ENCODE measurements around the gene EBI3. TPM values are rescaled to one million over a fixed set of nuclear protein-coding genes. Genes with fewer than 3 reads are reported as not detected.

EBI3 gene
- total and polyA plus RNA-seq, 2 donors (not counting 1 experiment from before 2014, with no cell fraction given): 11.9 to 15.6 TPM

DNA sequence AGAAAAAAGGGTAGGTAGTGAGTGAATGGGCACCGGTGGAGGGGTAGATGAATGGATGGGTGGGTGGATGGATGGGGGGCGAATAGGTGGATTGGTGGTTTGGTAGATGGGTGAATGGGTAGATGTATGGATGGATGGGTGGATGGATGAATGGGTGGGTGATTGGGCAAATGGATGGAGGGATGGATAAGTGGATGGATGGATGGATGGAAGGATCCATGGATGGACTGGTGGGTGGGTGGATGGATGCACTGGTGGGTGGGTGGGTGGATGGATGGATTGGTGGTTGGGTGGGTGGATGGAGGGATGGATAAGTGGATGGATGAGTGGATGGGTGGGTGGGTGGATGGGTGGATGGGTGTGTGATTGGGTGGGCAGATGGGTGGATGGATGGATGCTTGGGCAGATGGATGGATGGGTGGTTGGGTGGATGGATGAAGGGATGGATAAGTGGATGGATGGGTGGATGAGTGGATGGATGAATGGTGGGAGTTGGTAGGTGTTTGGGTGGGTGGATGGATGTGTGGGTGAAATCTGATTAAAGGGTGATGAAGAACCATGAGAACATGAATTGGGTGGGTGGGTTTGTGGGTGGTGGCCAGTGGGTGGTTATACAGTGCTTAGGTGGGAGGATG lies 44.5 kb upstream of the EBI3 start:
- Histone ChIP-seq H3K4me1 (ENCODE audit: control insufficient read depth in 2 of 2, insufficient read depth in 2 of 2, low read length in 2 of 2) (peaks cover 20 to 32% of the 10 kb centered on the region in 2 donors), H3K4me3 (ENCODE audit: control extremely low read depth in 1 of 5, extremely low read depth in 1 of 5, insufficient read depth in 1 of 5, low read depth in 2 of 5, low read length in 4 of 5) (no peak overlapping the region), H3K4me2 (replicated peaks; ENCODE audit: low read depth, low read length, poor library complexity, severe bottlenecking) (no peak overlapping the region), H3K9me3 (ENCODE audit: control extremely low read depth in 1 of 3, control insufficient read depth in 2 of 3, insufficient read depth in 1 of 3, low read length in 2 of 3) (peaks cover 0 to 4% (median 0%) of the 10 kb centered on the region in 3 donors), H3K79me2 (ENCODE audit: control insufficient read depth, insufficient read depth, low read length) (peaks cover 10% of the 10 kb centered on the region), H4K20me1 (ENCODE audit: control insufficient read depth, insufficient read depth, low read length, poor library complexity, severe bottlenecking) (peaks cover under 1% of the 10 kb centered on the region), H3K27me3 (replicated peaks in 1 of 4; ENCODE audit: control extremely low read depth in 1 of 4, control insufficient read depth in 3 of 4, insufficient read depth in 4 of 4, low read length in 3 of 4) (peaks cover 0 to 3% (median 0%) of the 10 kb centered on the region in 4 experiments), H3K9ac (ENCODE audit: low read length) (no peak overlapping the region), H2AFZ (ENCODE audit: insufficient read depth, low read depth, low read length, poor library complexity, severe bottlenecking) (no peak overlapping the region), H3K36me3 (replicated peaks in 1 of 2; ENCODE audit: control extremely low read depth in 1 of 2, control insufficient read depth in 1 of 2, extremely low read depth in 1 of 2, insufficient read depth in 2 of 2, low read length in 1 of 2) (no peaks in the 10 kb centered on the region), H3K27ac (ENCODE audit: low read length in 2 of 2) (no peak overlapping the region)
- Mint-ChIP-seq H3K27me3 (peaks cover 9% of the 10 kb centered on the region), H3K4me3 (peak overlapping the region; percentile 44), H3K9me3 (ENCODE audit: insufficient read depth) (no peaks in the 10 kb centered on the region), H3K27ac (no peak overlapping the region), H3K4me1 (peaks cover 31% of the 10 kb centered on the region)
- intact Hi-C loops (cut with micrococcal nuclease): loop anchor here (5.0 kb wide), 2 partner anchors 63 to 118 kb away; partner anchors contain the start of genes MAP2K2 and ZBTB7A
- ATAC-seq (ENCODE audit: low read depth): no peak
- no peak for DNase-seq
- CTCF ChIA-PET: interaction anchor here (0.6 kb wide), 1 partner anchor 197 kb away, joined by 3 read pairs; no protein-coding TSS in a partner anchor
- POLR2A ChIA-PET: no interaction called here
- TF ChIP-seq, protein P1, sequence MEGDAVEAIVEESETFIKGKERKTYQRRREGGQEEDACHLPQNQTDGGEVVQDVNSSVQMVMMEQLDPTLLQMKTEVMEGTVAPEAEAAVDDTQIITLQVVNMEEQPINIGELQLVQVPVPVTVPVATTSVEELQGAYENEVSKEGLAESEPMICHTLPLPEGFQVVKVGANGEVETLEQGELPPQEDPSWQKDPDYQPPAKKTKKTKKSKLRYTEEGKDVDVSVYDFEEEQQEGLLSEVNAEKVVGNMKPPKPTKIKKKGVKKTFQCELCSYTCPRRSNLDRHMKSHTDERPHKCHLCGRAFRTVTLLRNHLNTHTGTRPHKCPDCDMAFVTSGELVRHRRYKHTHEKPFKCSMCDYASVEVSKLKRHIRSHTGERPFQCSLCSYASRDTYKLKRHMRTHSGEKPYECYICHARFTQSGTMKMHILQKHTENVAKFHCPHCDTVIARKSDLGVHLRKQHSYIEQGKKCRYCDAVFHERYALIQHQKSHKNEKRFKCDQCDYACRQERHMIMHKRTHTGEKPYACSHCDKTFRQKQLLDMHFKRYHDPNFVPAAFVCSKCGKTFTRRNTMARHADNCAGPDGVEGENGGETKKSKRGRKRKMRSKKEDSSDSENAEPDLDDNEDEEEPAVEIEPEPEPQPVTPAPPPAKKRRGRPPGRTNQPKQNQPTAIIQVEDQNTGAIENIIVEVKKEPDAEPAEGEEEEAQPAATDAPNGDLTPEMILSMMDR (IDR thresholded peaks at IDR 0.05): no peak
- no peak for TF ChIP-seq EZH2 (IDR thresholded peaks at IDR 0.05; ENCODE audit: borderline replicate concordance, insufficient read depth, low read depth, low read length, poor library complexity, severe bottlenecking)
- WGBS (ENCODE audit: insufficient coverage): 97% methylated on average over 2 of the region's 2 CpGs
